22Rv1 (cell line): ENCODE data around the gene ZNF710.

ENCODE experiments used
- H3K27ac ChIP-seq: fragments of 450-650 bp; 2 replicates; pipeline ENCODE4 v1.5.1; 2017
- ZFX ChIP-seq: fragments of 450-650 bp; IDR thresholded peaks from 2 replicates; pipeline ENCODE4 v1.6.1; 2017; ENCODE audit warnings: antibody characterized with exemption, borderline replicate concordance
- TF ChIP-seq, protein P1 (sequence below): fragments of 450-650 bp; IDR thresholded peaks from 2 replicates; pipeline ENCODE4 v1.5.1; 2017; ENCODE audit warnings: mild to moderate bottlenecking

The ZNF710 gene

DNA sequence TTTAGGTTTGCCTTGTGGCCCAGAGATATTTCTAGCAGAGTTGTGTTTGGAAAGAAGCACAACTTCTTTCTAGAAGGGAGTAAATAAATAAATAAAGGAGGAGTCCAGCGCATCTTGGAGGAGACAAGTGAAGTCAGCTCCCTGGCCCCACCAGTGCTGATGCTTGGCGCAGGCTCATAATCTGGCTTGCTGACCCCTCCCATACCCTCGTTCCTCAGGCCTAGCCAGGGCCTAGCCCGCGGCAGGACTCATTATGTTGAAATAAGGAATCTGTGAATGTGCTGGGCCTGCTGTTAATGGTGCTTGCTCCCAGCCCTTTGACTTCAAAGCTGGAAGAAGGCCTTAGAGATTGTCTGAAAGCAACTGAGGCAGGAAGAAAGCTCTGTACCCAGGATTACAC is 3.1 kb downstream of the ZNF710 start:
- H3K27ac ChIP-seq = no peak overlapping the region
- no peak for TF ChIP-seq ZFX
- TF ChIP-seq, protein P1, sequence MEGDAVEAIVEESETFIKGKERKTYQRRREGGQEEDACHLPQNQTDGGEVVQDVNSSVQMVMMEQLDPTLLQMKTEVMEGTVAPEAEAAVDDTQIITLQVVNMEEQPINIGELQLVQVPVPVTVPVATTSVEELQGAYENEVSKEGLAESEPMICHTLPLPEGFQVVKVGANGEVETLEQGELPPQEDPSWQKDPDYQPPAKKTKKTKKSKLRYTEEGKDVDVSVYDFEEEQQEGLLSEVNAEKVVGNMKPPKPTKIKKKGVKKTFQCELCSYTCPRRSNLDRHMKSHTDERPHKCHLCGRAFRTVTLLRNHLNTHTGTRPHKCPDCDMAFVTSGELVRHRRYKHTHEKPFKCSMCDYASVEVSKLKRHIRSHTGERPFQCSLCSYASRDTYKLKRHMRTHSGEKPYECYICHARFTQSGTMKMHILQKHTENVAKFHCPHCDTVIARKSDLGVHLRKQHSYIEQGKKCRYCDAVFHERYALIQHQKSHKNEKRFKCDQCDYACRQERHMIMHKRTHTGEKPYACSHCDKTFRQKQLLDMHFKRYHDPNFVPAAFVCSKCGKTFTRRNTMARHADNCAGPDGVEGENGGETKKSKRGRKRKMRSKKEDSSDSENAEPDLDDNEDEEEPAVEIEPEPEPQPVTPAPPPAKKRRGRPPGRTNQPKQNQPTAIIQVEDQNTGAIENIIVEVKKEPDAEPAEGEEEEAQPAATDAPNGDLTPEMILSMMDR = no peak

DNA sequence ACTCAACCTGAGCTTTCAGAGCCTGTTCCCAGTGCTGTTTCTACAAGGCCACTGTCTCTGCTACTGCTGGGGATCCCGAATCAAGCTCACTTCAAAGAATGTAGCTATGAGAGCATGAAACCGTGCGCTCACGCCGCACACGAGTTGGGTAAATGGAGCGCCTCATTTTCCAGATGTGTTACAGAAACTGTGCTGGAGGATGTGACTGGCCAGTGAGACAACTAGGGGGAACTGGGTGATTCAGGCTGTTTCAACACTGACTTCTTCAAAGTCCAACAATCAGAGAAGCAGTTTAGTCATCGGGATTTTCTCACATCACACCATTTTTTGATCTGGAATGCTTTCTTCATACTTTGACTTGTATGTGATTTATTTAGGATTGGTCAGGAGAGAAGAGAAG is 3.5 kb downstream of the ZNF710 start:
- H3K27ac ChIP-seq = no peak overlapping the region
- TF ChIP-seq, protein P1 = no peak
- TF ChIP-seq ZFX = no peak

GRCh38 chr15:90006217-90007075 is 5.3 kb downstream of the ZNF710 start:
- TF ChIP-seq, protein P1 = no peak
- TF ChIP-seq ZFX = no peak
- no peak overlapping the region for H3K27ac ChIP-seq

DNA sequence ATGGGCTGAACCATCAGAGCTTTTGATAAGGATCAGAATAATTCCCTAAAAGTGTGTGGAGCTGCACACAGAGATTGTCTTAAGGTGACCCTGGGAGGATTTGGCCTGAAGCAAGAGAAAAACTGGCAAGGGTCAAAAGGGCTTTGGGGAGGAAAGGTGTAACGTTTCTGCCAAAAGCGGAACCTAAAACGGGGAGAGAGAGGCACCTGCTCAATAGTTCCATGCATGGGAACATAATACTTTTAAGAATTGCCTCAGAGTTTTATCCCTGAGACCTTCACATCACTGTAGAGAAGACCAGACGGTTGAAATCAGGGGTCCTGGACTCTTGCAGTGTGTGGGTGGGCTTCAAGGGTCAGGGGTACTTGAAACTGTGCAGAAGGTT is 5.9 kb downstream of the ZNF710 start:
- H3K27ac ChIP-seq = no peak overlapping the region
- TF ChIP-seq, protein P1 = no peak
- no peak for TF ChIP-seq ZFX

- TF ChIP-seq, protein P1 = no peak
- no peak for TF ChIP-seq ZFX
- H3K27ac ChIP-seq = no peak overlapping the region
These were observed 7.5 kb downstream of the ZNF710 start for GRCh38 chr15:90008607-90009006.

DNA sequence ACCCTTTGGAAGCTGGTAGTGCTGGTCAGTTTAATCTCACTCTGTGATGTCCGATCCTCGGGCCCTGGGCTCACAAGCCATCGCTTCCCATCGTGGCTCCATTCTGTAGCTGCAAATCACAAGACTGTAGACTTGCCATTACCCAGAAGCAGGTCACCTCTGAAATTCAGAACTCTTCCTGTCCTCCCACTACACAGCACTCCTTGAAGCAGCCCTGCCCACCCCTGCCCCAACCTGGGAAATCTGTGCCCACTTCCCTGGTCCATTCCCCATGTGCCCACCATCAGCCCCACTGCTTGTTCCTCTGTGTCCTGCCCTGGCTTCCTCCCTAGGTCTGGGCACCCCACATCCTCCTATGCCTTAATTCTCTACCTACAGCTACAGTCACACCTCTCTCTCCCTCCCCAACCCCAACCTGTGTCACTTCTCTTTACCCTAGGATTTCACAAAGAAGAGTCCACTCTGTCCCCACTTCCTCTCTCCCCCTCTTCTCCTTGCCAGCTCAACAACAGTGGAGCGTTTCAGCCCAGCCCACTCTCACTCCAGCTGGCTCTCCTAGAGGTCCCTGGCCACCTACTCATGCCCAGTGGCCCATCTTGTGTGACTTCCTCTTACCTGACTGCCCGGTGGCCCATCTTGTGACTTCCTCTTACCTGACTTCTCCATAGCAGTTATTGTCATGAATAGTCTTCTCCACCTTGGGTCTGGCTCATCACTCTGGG is 8.3 kb downstream of the ZNF710 start:
- H3K27ac ChIP-seq = no peak overlapping the region
- TF ChIP-seq, protein P1 = no peak
- no peak for TF ChIP-seq ZFX

DNA sequence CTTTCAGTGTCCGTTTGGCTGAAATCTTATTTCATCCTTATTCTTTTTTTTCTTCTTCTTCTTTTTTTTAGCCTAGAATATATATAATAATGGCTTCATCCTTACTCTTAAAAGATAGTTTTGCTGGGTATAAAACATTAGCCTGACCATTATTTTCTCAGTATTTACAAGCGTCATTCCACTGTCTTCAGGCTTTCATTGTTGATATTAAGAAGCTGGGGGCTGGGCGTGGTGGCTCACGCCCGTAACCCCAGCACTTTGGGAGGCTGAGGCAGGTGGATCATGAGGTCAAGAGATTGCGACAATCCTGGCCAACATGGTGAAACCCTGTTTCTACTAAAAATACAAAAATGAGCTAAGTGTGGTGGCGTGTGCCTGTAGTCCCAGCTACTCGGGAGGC is 10.6 kb downstream of the ZNF710 start:
- TF ChIP-seq, protein P1 = no peak
- TF ChIP-seq ZFX = no peak
- H3K27ac ChIP-seq = no peak overlapping the region
